ENCODE data around the gene LRRC56. TPM values are rescaled to one million over a fixed set of nuclear protein-coding genes. Genes with fewer than 3 reads are reported as not detected.

LRRC56 gene
- total RNA-seq, 1 experiment from 2014 or later: 3.4 TPM

- TF ChIP-seq, protein P1, sequence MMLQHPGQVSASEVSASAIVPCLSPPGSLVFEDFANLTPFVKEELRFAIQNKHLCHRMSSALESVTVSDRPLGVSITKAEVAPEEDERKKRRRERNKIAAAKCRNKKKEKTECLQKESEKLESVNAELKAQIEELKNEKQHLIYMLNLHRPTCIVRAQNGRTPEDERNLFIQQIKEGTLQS (CRISPR knock-in tag; conservative IDR thresholded peaks at IDR 0.05): no peak
- TF ChIP-seq NR1H2 (CRISPR knock-in tag; IDR thresholded peaks at IDR 0.05) (no peak), TEAD1 (CRISPR knock-in tag; IDR thresholded peaks at IDR 0.05) (no peak), ZNF317 (CRISPR knock-in tag; IDR thresholded peaks at IDR 0.05; ENCODE audit: borderline replicate concordance, low read depth) (no peak), SMAD3 (CRISPR knock-in tag; IDR thresholded peaks at IDR 0.05; ENCODE audit: borderline replicate concordance) (no peak), FOXP4 (CRISPR knock-in tag; IDR thresholded peaks at IDR 0.05) (peak; percentile 69; the same call in 1 of the 2 replicates), SP1 (CRISPR knock-in tag; conservative IDR thresholded peaks at IDR 0.05) (peak; percentile 83), MAX (CRISPR knock-in tag; IDR thresholded peaks at IDR 0.05) (0 out of 2 replicates have a peak, but pooled peaks have one; percentile 6), FOXP1 (CRISPR knock-in tag; IDR thresholded peaks at IDR 0.05; ENCODE audit: borderline replicate concordance) (0 out of 2 replicates have a peak, but pooled peaks have one; percentile 19), IRF1 (CRISPR knock-in tag; IDR thresholded peaks at IDR 0.05) (no peak)
- TF ChIP-seq, protein P2, sequence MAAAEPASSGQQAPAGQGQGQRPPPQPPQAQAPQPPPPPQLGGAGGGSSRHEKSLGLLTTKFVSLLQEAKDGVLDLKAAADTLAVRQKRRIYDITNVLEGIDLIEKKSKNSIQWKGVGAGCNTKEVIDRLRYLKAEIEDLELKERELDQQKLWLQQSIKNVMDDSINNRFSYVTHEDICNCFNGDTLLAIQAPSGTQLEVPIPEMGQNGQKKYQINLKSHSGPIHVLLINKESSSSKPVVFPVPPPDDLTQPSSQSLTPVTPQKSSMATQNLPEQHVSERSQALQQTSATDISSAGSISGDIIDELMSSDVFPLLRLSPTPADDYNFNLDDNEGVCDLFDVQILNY (CRISPR knock-in tag; IDR thresholded peaks at IDR 0.05): peak; percentile 55; the same call in 1 of the 2 replicates
Measured at GRCh38 chr11:575996-576768, 38.9 kb downstream of the LRRC56 start, which contains the start of gene PHRF1 (continued).

DNA sequence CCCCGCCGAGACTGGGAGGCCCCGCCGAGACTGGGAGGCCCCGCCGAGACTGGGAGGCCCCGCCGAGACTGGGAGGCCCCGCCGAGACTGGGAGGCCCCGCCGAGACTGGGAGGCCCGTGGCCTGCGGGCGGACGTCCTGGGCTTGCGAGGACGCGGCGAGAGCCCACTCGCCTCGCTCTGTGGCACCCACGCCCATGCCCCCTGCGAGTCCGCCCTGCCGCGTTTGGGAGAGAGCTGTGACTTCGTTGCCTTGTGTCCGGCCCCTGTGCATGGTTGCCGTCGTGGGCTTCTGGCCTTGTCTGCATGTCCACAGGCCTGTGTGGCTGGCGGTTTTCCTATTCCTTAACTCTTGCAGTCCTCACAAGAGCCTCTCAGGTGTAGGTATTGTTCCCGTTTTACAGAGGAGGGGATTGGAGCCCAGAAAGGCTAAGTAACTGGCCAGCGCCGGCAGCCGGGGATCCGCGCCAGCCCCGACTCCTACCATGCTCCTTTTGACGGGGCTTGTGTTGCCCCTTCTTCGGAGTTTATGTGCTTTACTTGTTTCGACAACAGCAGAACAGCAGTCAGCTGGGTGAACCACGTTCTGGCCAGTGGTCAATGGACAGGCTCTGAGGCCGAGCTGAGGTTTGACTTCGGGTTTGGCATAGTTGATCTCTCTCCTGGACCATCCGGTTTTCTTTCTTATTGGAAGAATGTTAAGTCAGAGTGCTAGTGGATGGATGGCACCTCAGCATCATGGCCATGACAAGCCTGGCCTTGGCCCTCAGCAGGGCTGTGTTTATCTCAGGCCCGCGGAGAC lies 39.7 kb downstream of the LRRC56 start:
- no peak for DNase-seq (ENCODE audit: low spot score)
- peaks cover 11% of the 10 kb centered on the region for H3K36me3 Mint-ChIP-seq
- peaks cover 31% of the 10 kb centered on the region for H3K4me1 Mint-ChIP-seq
- peaks cover 22% of the 10 kb centered on the region for H3K27me3 Mint-ChIP-seq (ENCODE audit: low read depth)
- ChIA-PET POLR2A (no interaction called here), CTCF (interaction anchor here (1.1 kb wide), 1 partner anchor 12 kb away, joined by 3 read pairs; no protein-coding TSS in a partner anchor)
- TF ChIP-seq, protein P3, sequence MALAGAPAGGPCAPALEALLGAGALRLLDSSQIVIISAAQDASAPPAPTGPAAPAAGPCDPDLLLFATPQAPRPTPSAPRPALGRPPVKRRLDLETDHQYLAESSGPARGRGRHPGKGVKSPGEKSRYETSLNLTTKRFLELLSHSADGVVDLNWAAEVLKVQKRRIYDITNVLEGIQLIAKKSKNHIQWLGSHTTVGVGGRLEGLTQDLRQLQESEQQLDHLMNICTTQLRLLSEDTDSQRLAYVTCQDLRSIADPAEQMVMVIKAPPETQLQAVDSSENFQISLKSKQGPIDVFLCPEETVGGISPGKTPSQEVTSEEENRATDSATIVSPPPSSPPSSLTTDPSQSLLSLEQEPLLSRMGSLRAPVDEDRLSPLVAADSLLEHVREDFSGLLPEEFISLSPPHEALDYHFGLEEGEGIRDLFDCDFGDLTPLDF (CRISPR knock-in tag; IDR thresholded peaks at IDR 0.05): no peak
- TF ChIP-seq, protein P4, sequence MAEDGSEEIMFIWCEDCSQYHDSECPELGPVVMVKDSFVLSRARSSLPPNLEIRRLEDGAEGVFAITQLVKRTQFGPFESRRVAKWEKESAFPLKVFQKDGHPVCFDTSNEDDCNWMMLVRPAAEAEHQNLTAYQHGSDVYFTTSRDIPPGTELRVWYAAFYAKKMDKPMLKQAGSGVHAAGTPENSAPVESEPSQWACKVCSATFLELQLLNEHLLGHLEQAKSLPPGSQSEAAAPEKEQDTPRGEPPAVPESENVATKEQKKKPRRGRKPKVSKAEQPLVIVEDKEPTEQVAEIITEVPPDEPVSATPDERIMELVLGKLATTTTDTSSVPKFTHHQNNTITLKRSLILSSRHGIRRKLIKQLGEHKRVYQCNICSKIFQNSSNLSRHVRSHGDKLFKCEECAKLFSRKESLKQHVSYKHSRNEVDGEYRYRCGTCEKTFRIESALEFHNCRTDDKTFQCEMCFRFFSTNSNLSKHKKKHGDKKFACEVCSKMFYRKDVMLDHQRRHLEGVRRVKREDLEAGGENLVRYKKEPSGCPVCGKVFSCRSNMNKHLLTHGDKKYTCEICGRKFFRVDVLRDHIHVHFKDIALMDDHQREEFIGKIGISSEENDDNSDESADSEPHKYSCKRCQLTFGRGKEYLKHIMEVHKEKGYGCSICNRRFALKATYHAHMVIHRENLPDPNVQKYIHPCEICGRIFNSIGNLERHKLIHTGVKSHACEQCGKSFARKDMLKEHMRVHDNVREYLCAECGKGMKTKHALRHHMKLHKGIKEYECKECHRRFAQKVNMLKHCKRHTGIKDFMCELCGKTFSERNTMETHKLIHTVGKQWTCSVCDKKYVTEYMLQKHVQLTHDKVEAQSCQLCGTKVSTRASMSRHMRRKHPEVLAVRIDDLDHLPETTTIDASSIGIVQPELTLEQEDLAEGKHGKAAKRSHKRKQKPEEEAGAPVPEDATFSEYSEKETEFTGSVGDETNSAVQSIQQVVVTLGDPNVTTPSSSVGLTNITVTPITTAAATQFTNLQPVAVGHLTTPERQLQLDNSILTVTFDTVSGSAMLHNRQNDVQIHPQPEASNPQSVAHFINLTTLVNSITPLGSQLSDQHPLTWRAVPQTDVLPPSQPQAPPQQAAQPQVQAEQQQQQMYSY (CRISPR knock-in tag; IDR thresholded peaks at IDR 0.05): no peak
- TF ChIP-seq, protein P5, sequence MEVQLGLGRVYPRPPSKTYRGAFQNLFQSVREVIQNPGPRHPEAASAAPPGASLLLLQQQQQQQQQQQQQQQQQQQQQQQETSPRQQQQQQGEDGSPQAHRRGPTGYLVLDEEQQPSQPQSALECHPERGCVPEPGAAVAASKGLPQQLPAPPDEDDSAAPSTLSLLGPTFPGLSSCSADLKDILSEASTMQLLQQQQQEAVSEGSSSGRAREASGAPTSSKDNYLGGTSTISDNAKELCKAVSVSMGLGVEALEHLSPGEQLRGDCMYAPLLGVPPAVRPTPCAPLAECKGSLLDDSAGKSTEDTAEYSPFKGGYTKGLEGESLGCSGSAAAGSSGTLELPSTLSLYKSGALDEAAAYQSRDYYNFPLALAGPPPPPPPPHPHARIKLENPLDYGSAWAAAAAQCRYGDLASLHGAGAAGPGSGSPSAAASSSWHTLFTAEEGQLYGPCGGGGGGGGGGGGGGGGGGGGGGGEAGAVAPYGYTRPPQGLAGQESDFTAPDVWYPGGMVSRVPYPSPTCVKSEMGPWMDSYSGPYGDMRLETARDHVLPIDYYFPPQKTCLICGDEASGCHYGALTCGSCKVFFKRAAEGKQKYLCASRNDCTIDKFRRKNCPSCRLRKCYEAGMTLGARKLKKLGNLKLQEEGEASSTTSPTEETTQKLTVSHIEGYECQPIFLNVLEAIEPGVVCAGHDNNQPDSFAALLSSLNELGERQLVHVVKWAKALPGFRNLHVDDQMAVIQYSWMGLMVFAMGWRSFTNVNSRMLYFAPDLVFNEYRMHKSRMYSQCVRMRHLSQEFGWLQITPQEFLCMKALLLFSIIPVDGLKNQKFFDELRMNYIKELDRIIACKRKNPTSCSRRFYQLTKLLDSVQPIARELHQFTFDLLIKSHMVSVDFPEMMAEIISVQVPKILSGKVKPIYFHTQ (CRISPR knock-in tag; IDR thresholded peaks at IDR 0.05): no peak
- TF ChIP-seq ZNF423 (CRISPR knock-in tag; IDR thresholded peaks at IDR 0.05): no peak
- peak overlapping the region; percentile 95 for H3K27ac Mint-ChIP-seq
- ATAC-seq: no peak
- H3K4me3 Mint-ChIP-seq: peak overlapping the region; percentile 90
- no peaks in the 10 kb centered on the region for H3K9me3 Mint-ChIP-seq
